ENCODE results near the gene KIAA1671. TPM values are rescaled to one million over a fixed set of nuclear protein-coding genes. Genes with fewer than 3 reads are reported as not detected.

The KIAA1671 gene
- total and polyA plus RNA-seq, 2 of the 13 experiments (the other 11 are each of a cell fraction or from before 2014, with no cell fraction given): 13.5 to 13.6 TPM

- TF ChIP-seq DMTF1 (CRISPR knock-in tag; IDR thresholded peaks at IDR 0.05) (no peak), ZNF10 (CRISPR knock-in tag; IDR thresholded peaks at IDR 0.05; ENCODE audit: borderline replicate concordance, low read depth) (no peak), NFAT5 (CRISPR knock-in tag; IDR thresholded peaks at IDR 0.05) (no peak), THAP8 (CRISPR knock-in tag; IDR thresholded peaks at IDR 0.05; ENCODE audit: borderline replicate concordance) (no peak), MXD1 (CRISPR knock-in tag; IDR thresholded peaks at IDR 0.05) (peak; percentile 75; the same call in 1 of the 2 replicates), FIP1L1 (IDR thresholded peaks at IDR 0.05; ENCODE audit: borderline replicate concordance, insufficient read depth, low read depth, low read length) (no peak), ARNT2 (CRISPR knock-in tag; IDR thresholded peaks at IDR 0.05; ENCODE audit: low read depth) (peak; percentile 41; the same call in 1 of the 2 replicates), GLI4 (CRISPR knock-in tag; IDR thresholded peaks at IDR 0.05; ENCODE audit: borderline replicate concordance) (0 out of 2 replicates have a peak, but pooled peaks have one; percentile 37), ZNF644 (CRISPR knock-in tag; IDR thresholded peaks at IDR 0.05; ENCODE audit: low read depth) (no peak), HMG20A (CRISPR knock-in tag; IDR thresholded peaks at IDR 0.05; ENCODE audit: borderline replicate concordance) (no peak), ZNF205 (CRISPR knock-in tag; IDR thresholded peaks at IDR 0.05) (no peak), KAT8 (CRISPR knock-in tag; IDR thresholded peaks at IDR 0.05) (no peak), GTF3A (CRISPR knock-in tag; conservative IDR thresholded peaks at IDR 0.05) (no peak), HMGA1 (CRISPR knock-in tag; conservative IDR thresholded peaks at IDR 0.05) (no peak), ZNF543 (CRISPR knock-in tag; IDR thresholded peaks at IDR 0.05) (no peak), ZNF180 (CRISPR knock-in tag; IDR thresholded peaks at IDR 0.05; ENCODE audit: borderline replicate concordance, low read depth) (no peak), EP300 (IDR thresholded peaks at IDR 0.05; ENCODE audit: low read depth in 2 of 2, low read length in 2 of 2) (0 out of 4 replicates have a peak, but pooled peaks of 1 of the 2 experiments have one; percentile 1), EP300 (CRISPR knock-in tag; IDR thresholded peaks at IDR 0.05; ENCODE audit: borderline replicate concordance) (no peak), ZNF788 (CRISPR knock-in tag; IDR thresholded peaks at IDR 0.05; ENCODE audit: borderline replicate concordance) (peak; percentile 17; the same call in 1 of the 2 replicates), IKZF4 (CRISPR knock-in tag; IDR thresholded peaks at IDR 0.05; ENCODE audit: borderline replicate concordance, low read depth, not compliant biosample characterization) (peak; percentile 75)
Measured at GRCh38 chr22:25110846-25111578, 158.5 kb downstream of the KIAA1671 start (continued).
